ENCODE data around the gene ANHX.
"Not testable (repeated sequence)": the region's sequence is repeated elsewhere in the genome, so short reads cannot be mapped to it uniquely, and the experiment has no call there.

The ANHX gene

GRCh38 chr12:133235401-133236112 lies at the start of gene ANHX:
Gene ANHX (minus strand): TSS chr12:133235877. CDS start chr12:133234356, 1,521 bp downstream.
- no peak for DNase-seq

- DNase-seq: not testable (repeated sequence)
These were observed 29.0 kb upstream of the ANHX start for GRCh38 chr12:133264668-133265067.

- DNase-seq: no peak
These were observed 28.5 kb upstream of the ANHX start for GRCh38 chr12:133264173-133264572.

- DNase-seq: no peak
These were observed 20.6 kb upstream of the ANHX start for GRCh38 chr12:133256321-133256720.

GRCh38 chr12:133255833-133256232 lies 20.2 kb upstream of the ANHX start:
- DNase-seq: not testable (repeated sequence)

- DNase-seq: no peak
These were observed 16.1 kb upstream of the ANHX start for GRCh38 chr12:133251732-133252131.

- no peak for DNase-seq
These were observed 879 bp upstream of the ANHX start for GRCh38 chr12:133236556-133236955.

GRCh38 chr12:133236144-133236543 lies 467 bp upstream of the ANHX start:
- DNase-seq: no peak

- no peak for DNase-seq
These were observed 706 bp downstream of the ANHX start for GRCh38 chr12:133234971-133235370.

GRCh38 chr12:133233993-133234564 lies 1.6 kb downstream of the ANHX start:
- DNase-seq: no peak

GRCh38 chr12:133233006-133233405 lies 2.7 kb downstream of the ANHX start:
- DNase-seq: no peak

GRCh38 chr12:133231001-133231400 lies 4.7 kb downstream of the ANHX start:
- DNase-seq: no peak

- DNase-seq: no peak
These were observed 8.3 kb downstream of the ANHX start for GRCh38 chr12:133227281-133227852.

- DNase-seq: no peak
These were observed 9.0 kb downstream of the ANHX start for GRCh38 chr12:133226690-133227089.

GRCh38 chr12:133225527-133225926 lies 10.2 kb downstream of the ANHX start:
- no peak for DNase-seq

GRCh38 chr12:133222211-133222610 lies 13.5 kb downstream of the ANHX start:
- DNase-seq: no peak

- DNase-seq: no peak
These were observed 14.4 kb downstream of the ANHX start for GRCh38 chr12:133221241-133221640.

GRCh38 chr12:133220521-133220920 lies 15.2 kb downstream of the ANHX start:
- no peak for DNase-seq

- no peak for DNase-seq
These were observed 18.5 kb downstream of the ANHX start for GRCh38 chr12:133217219-133217618.

- no peak for DNase-seq
These were observed 20.0 kb downstream of the ANHX start for GRCh38 chr12:133215724-133216123.

GRCh38 chr12:133206390-133206789 lies 29.3 kb downstream of the ANHX start:
- DNase-seq: no peak

- no peak for DNase-seq
These were observed 31.4 kb downstream of the ANHX start for GRCh38 chr12:133204264-133204603.

GRCh38 chr12:133203344-133204263 lies 32.1 kb downstream of the ANHX start:
- no peak for DNase-seq
